ENCODE data around the gene TRAPPC13.

Gene TRAPPC13

DNA sequence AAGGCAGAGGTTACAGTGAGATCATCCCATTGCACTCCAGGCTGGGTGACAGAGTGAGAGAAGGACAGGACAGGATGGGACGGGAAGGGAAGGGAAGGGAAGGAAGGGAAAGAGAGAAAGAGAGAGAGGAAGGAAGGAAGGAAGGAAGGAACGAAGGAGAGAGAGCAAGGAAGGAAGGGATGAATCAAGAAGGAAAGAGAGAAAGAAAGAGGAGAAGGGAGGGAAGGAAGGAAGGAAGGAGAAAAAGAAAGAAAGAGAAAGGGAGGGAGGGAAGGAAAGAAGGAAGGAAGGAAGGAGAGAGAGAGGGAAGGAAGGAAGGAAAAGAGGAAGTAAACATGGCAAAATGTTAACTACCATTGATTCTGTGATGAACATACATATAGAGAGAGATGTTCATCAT, 68.3 kb downstream of the TRAPPC13 start:
- no peak for DNase-seq

- no peak for DNase-seq
Measured at GRCh38 chr5:65695162-65695755, 70.4 kb downstream of the TRAPPC13 start.

DNA sequence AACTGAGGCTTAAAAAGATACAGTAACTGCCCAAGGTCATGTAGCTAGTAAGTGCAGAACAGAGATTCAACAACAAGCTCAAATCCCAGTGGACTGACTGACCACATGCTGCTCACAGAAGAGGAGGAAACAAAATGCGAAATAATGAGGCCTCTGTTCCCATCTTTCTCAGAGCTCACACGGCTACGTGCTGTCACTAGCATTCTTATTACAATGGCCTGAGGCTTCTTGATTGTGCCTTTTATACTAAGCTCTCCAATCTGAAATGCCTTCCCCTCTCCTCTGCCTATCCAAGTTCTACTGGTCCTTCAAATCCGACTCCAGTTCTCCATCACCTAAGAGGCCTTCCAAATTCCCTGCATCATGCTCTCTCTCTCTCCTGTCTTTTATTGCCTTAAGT, 71.1 kb downstream of the TRAPPC13 start:
- no peak for DNase-seq

DNA sequence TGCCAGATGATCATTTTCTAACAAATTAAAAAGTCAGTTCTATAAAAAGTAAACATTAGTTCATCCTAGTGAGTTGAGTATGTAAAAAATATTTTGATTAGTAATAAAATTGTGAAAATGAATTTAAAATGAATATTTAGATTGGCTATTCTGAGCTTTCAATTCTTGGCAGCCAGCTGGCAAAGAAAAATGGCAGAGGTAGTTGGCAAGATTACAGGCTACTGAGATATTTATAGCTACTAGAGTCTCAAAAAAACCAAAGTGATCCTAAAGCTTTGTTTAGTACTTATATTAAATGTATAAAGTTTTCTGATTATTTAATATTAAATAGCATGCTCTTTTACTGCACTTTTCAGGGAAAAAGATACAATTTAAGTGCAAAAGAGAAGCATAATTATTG, 72.1 kb downstream of the TRAPPC13 start:
- no peak for DNase-seq

- no peak for DNase-seq
Measured at GRCh38 chr5:65699338-65699737, 74.5 kb downstream of the TRAPPC13 start.

DNA sequence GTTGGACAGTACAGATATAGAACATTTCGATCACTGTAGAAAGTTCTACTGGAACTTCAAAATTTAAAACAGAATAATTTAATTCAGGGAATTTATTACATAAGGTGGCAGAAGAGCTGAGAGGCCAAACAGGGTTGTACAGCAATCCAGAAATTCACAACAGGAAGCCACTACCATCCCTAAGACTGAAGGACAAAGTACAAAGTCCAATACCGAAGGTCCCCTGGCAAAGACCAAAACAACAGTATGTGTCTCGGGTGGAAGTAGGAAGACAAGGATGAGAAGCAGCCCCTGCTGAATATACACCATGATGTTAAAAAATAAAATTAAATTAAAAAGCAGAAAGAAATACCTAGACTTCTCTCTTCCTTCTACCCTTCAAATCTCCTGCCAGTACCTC, 77.2 kb downstream of the TRAPPC13 start:
- no peak for DNase-seq

DNA sequence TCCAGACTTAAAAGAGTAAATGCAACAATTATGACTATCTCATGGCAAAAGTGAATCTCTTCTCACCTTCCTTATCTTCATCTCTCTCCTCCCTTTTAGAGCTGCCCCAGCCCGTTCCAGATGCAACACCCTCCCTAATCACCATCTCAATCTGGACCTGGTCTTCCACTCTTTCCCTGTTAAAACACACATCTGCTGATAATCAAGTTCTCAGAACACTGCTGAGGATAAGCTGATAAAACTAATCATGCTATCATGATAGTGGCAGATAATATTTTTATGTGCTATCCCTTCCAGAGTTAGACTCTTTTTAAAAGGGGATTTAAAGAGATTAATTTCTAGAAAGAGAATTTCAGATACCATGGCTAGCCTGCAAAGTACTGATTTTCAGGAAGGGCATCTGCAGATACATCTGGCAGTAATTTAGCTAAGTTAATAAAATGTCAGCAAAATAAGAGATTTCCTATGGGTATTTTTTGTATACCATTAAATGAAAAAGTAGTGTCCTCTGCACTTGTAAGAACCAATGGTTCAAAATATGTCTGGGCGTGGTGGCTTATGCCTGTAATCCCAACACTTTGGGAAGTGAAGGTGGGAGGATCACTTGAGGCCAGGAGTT, 79.9 kb downstream of the TRAPPC13 start:
- DNase-seq: no peak

- no peak for DNase-seq
Measured at GRCh38 chr5:65707663-65708062, 82.8 kb downstream of the TRAPPC13 start.

DNA sequence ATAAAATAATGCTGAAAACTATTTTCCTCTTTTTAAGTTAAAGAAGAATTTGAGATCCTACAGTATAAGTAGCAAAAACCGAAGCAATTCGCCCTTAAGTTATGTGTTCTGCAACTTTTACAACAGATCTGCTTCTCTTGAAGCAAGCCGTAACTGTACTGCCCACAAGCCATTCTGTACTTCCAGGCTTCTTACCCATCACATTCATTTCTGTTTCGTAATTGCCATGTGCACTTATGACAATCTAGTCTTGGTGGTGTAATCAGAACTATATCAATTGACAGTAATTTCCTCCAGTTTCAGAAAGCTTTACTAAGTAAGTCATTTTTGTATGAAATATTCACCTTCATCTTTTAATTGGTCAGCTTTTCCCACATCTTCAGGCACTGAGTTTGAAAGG, 83.3 kb downstream of the TRAPPC13 start:
- peak; percentile 53 for DNase-seq

Measured in hematopoietic multipotent progenitor cell treated with erythropoietin and hydrocortisone succinate and interleukin-3 and kit ligand, for 4 days (in vitro differentiated cells).